SU-DHL-6 (cell line): ENCODE results near the gene STAT5A.
"Not testable (repeated sequence)": the region's sequence is repeated elsewhere in the genome, so short reads cannot be mapped to it uniquely, and the experiment has no call there.

Experiments
- EZH2phosphoT487 ChIP-seq: fragments of 200-600 bp; sonication (generic), shearing (Covaris generic); conservative IDR thresholded peaks from 2 replicates; pipeline ENCODE4 v1.6.1; 2018; ENCODE audit warnings: mild to moderate bottlenecking, antibody characterized with exemption, low read length, moderate library complexity, mixed read lengths
- TF ChIP-seq, protein P1 (sequence below): fragments of 200-600 bp; sonication (generic); IDR thresholded peaks from one replicate; pipeline ENCODE4 v1.5.1; 2017; ENCODE audit warnings: antibody characterized with exemption, mild to moderate bottlenecking, low read length, moderate library complexity; ENCODE audit not compliant: insufficient read depth, poor library complexity, severe bottlenecking

DNA sequence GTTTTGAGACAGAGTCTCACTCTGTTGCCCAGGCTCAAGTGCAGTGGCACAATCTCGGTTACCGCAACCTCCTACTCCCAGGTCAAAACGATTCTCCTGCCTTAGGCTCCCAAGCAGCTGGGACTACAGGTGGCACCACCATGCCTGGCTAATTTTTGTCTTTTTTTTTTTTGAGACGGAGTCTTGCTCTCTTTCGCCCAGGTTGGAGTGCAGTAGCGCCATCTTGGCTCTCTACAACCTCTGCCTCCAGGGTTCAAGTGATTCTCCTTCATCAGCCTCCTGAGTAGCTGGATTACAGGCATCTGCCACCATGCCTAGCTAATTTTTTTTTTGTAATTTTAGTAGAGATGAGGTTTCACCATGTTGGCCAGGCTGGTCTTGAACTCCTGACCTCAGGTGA is 29.7 kb downstream of the STAT5A start:
- TF ChIP-seq, protein P1, sequence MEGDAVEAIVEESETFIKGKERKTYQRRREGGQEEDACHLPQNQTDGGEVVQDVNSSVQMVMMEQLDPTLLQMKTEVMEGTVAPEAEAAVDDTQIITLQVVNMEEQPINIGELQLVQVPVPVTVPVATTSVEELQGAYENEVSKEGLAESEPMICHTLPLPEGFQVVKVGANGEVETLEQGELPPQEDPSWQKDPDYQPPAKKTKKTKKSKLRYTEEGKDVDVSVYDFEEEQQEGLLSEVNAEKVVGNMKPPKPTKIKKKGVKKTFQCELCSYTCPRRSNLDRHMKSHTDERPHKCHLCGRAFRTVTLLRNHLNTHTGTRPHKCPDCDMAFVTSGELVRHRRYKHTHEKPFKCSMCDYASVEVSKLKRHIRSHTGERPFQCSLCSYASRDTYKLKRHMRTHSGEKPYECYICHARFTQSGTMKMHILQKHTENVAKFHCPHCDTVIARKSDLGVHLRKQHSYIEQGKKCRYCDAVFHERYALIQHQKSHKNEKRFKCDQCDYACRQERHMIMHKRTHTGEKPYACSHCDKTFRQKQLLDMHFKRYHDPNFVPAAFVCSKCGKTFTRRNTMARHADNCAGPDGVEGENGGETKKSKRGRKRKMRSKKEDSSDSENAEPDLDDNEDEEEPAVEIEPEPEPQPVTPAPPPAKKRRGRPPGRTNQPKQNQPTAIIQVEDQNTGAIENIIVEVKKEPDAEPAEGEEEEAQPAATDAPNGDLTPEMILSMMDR: not testable (repeated sequence)
- TF ChIP-seq EZH2phosphoT487: not testable (repeated sequence)
